Endometrial microvascular endothelial cells (primary cell): ENCODE measurements around the gene C12orf75. TPM values are rescaled to one million over a fixed set of nuclear protein-coding genes. Genes with fewer than 3 reads are reported as not detected.
"Not testable (repeated sequence)": the region's sequence is repeated elsewhere in the genome, so short reads cannot be mapped to it uniquely, and the experiment has no call there.

Experiments
- in situ Hi-C: cut with HindIII; loops from 2 replicates; pipeline ENCODE4 v1.10.0; 2017; ENCODE audit warnings: low sequenced_read_pairs, low pct_unique_long_range_greater_than_20kb; ENCODE audit errors: inconsistent ontology term
- total RNA-seq: library from RNA; depleted of rRNA; stranded (reverse); fragments of >200 nt; gene quantifications from one replicate; pipeline ENCODE4 v1.2.3, GENCODE V29; 2015; ENCODE audit errors: inconsistent ontology term

C12orf75 gene
- total RNA-seq, 1 donor from 2014 or later = 88.9 TPM

- in situ Hi-C loops = no loop called here
These were observed 66.5 kb downstream of the C12orf75 start for GRCh38 chr12:105396983-105397382.

- in situ Hi-C loops = no loop called here
These were observed 68.4 kb downstream of the C12orf75 start for GRCh38 chr12:105398930-105399329.

- in situ Hi-C loops = no loop called here
These were observed 69.1 kb downstream of the C12orf75 start for GRCh38 chr12:105399428-105400081.

- in situ Hi-C loops = no loop called here
These were observed 69.7 kb downstream of the C12orf75 start for GRCh38 chr12:105400227-105400626.

- in situ Hi-C loops = no loop called here
These were observed 70.7 kb downstream of the C12orf75 start for GRCh38 chr12:105401198-105401597.

GRCh38 chr12:105402366-105402765, 71.9 kb downstream of the C12orf75 start:
- in situ Hi-C loops = no loop called here

- in situ Hi-C loops = no loop called here
These were observed 72.6 kb downstream of the C12orf75 start for GRCh38 chr12:105403095-105403494.

GRCh38 chr12:105404134-105404533, 73.6 kb downstream of the C12orf75 start:
- in situ Hi-C loops = not testable (repeated sequence)

- in situ Hi-C loops = no loop called here
These were observed 76.0 kb downstream of the C12orf75 start for GRCh38 chr12:105406497-105406896.

GRCh38 chr12:105409279-105409678, 78.8 kb downstream of the C12orf75 start:
- in situ Hi-C loops = no loop called here

GRCh38 chr12:105409801-105410471, 79.4 kb downstream of the C12orf75 start:
- in situ Hi-C loops = loop anchor here (10.0 kb wide), 1 partner anchor 725 kb away; the partner anchor contains the start of gene NUAK1

GRCh38 chr12:105413911-105414487, 83.5 kb downstream of the C12orf75 start:
- in situ Hi-C loops = loop anchor here (10.0 kb wide), 1 partner anchor 721 kb away; the partner anchor contains the start of gene NUAK1

GRCh38 chr12:105417732-105418131, 87.2 kb downstream of the C12orf75 start:
- in situ Hi-C loops = loop anchor here (10.0 kb wide), 1 partner anchor 717 kb away; the partner anchor contains the start of gene NUAK1

- in situ Hi-C loops = loop anchor here (10.0 kb wide), 1 partner anchor 717 kb away; the partner anchor contains the start of gene NUAK1
These were observed 87.7 kb downstream of the C12orf75 start for GRCh38 chr12:105418229-105418628.

GRCh38 chr12:105418821-105419291, 88.4 kb downstream of the C12orf75 start:
- in situ Hi-C loops = loop anchor here (10.0 kb wide), 1 partner anchor 716 kb away; the partner anchor contains the start of gene NUAK1

- in situ Hi-C loops = loop anchor here (10.0 kb wide), 1 partner anchor 715 kb away; the partner anchor contains the start of gene NUAK1
These were observed 89.1 kb downstream of the C12orf75 start for GRCh38 chr12:105419606-105420005.

- in situ Hi-C loops = no loop called here
These were observed 89.6 kb downstream of the C12orf75 start for GRCh38 chr12:105420046-105420445.

- in situ Hi-C loops = no loop called here
These were observed 90.3 kb downstream of the C12orf75 start for GRCh38 chr12:105420659-105421240.
